ENCODE results near the gene MLXIP. TPM values are rescaled to one million over a fixed set of nuclear protein-coding genes. Genes with fewer than 3 reads are reported as not detected.

The MLXIP gene
- total RNA-seq, 4 donors from 2014 or later, result 33.8 to 82.2 (median 50.9) TPM

- TF ChIP-seq EP300 (IDR thresholded peaks at IDR 0.05), result no peak
- no peak for TF ChIP-seq POLR2AphosphoS5 (IDR thresholded peaks at IDR 0.05)
- TF ChIP-seq, protein P1, sequence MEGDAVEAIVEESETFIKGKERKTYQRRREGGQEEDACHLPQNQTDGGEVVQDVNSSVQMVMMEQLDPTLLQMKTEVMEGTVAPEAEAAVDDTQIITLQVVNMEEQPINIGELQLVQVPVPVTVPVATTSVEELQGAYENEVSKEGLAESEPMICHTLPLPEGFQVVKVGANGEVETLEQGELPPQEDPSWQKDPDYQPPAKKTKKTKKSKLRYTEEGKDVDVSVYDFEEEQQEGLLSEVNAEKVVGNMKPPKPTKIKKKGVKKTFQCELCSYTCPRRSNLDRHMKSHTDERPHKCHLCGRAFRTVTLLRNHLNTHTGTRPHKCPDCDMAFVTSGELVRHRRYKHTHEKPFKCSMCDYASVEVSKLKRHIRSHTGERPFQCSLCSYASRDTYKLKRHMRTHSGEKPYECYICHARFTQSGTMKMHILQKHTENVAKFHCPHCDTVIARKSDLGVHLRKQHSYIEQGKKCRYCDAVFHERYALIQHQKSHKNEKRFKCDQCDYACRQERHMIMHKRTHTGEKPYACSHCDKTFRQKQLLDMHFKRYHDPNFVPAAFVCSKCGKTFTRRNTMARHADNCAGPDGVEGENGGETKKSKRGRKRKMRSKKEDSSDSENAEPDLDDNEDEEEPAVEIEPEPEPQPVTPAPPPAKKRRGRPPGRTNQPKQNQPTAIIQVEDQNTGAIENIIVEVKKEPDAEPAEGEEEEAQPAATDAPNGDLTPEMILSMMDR (IDR thresholded peaks at IDR 0.05), result no peak
- no peak for TF ChIP-seq POLR2A (IDR thresholded peaks at IDR 0.05; ENCODE audit: low read depth)
- intact Hi-C loops (cut with DNase I), result loop anchor here (10.0 kb wide), 1 partner anchor 55 kb away; no protein-coding TSS in a partner anchor
- Histone ChIP-seq H3K9me3 (no peaks in the 10 kb centered on the region), H3K4me1 (no peaks in the 10 kb centered on the region), H3K27me3 (peaks cover 0 to 9% (median 0%) of the 10 kb centered on the region in 4 donors), H3K27ac (replicated peaks in 1 of 4) (no peak overlapping the region), H3K36me3 (no peaks in the 10 kb centered on the region), H3K4me3 (no peak overlapping the region)
- WGBS, result 87% methylated on average over 19 of the region's 34 CpGs
- DNase-seq (ENCODE audit: extremely low spot score), result no peak
Measured at GRCh38 chr12:122189626-122190475, 111.3 kb downstream of the MLXIP start.

DNA sequence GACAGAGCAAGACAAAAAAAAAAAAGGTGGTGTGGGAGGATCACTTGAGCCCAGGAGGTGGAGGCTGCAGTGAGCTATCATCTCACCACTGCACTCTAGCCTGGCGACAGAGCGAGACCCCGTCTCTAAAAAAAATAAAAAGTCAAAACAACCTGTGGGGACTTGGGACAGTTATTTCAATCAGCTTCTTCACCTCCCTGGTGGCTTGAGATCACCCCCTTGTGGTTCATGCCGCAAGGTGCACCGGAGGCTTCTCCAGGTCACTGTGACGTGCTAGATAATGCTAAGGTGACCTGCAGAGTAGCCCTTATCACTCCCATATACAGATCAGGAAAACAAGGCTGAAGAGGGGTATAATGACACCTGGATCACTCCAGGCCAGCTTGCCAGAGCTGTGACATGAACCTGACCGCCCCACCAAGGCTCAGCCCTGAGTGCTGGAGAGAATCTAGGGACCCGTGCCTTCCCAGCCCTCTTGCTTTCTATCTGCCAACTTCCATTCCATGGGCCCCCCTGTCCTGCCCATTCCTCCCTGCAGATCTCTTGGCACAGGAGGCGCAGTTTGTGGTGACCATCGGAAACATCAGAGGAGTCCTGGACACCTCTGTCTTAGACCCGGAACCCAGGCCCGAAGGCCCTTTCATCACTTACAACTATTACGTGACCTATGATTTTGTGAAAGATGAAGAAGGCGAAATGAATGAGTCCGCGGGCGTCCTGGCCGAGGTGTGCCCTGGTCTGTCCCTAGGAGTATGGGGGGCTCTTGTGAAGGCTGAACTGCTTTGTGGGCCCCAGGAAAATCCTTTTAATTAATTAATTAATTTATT is 112.5 kb downstream of the MLXIP start:
- no peak for DNase-seq (ENCODE audit: extremely low spot score)
- H3K9me3 ChIP-seq, result peaks cover 0 to 3% (median 0%) of the 10 kb centered on the region in 4 donors
- no peak overlapping the region for H3K4me3 ChIP-seq
- no peaks in the 10 kb centered on the region for H3K4me1 ChIP-seq
- no peaks in the 10 kb centered on the region for H3K36me3 ChIP-seq
- WGBS, result 67% methylated on average over 18 of the region's 18 CpGs
- H3K27me3 ChIP-seq, result peaks cover 0 to 9% (median 0%) of the 10 kb centered on the region in 4 donors
- TF ChIP-seq, protein P1 (IDR thresholded peaks at IDR 0.05), result peak; percentile 49 to 75 (median 71)
- TF ChIP-seq POLR2AphosphoS5 (IDR thresholded peaks at IDR 0.05) (no peak), EP300 (IDR thresholded peaks at IDR 0.05) (no peak), POLR2A (IDR thresholded peaks at IDR 0.05; ENCODE audit: low read depth) (no peak)
- intact Hi-C loops (cut with DNase I), result loop anchor here (10.0 kb wide), 1 partner anchor 56 kb away; no protein-coding TSS in a partner anchor
- H3K27ac ChIP-seq (replicated peaks in 1 of 4), result no peak overlapping the region

GRCh38 chr12:122192441-122192840 is 113.9 kb downstream of the MLXIP start:
- DNase-seq (ENCODE audit: extremely low spot score), result no peak
- no peak overlapping the region for H3K4me3 ChIP-seq
- TF ChIP-seq POLR2A (IDR thresholded peaks at IDR 0.05; ENCODE audit: low read depth) (no peak), POLR2AphosphoS5 (IDR thresholded peaks at IDR 0.05) (no peak), EP300 (IDR thresholded peaks at IDR 0.05) (no peak)
- no peak overlapping the region for H3K27ac ChIP-seq (replicated peaks in 1 of 4)
- no peaks in the 10 kb centered on the region for H3K36me3 ChIP-seq
- H3K27me3 ChIP-seq, result peaks cover 0 to 9% (median 0%) of the 10 kb centered on the region in 4 donors
- no peaks in the 10 kb centered on the region for H3K4me1 ChIP-seq
- peaks cover 0 to 3% (median 0%) of the 10 kb centered on the region in 4 donors for H3K9me3 ChIP-seq
- WGBS, result 93% methylated on average over 11 of the region's 11 CpGs
- intact Hi-C loops (cut with DNase I), result loop anchor here (10.0 kb wide), 1 partner anchor 58 kb away; no protein-coding TSS in a partner anchor

DNA sequence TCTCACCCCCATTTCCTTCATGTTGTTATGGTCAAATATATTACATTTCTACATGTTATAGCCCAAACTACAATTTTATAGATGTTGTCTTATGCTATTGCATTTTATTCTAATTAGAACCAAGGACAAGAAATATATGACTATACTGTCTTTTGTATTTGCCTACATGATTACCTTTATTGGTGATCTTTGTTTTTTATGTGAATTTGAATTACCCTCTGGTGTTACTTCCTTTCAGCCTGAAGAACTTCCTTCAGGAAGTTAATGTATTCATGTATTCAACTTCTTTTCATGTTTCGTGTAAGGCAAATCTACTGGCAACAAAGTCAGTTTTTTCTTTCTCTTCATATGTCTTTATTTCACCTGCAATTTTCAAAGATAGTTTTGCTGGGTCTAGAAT is 116.2 kb downstream of the MLXIP start:
- Histone ChIP-seq H3K9me3 (peaks cover 0 to 3% (median 0%) of the 10 kb centered on the region in 4 donors), H3K4me1 (no peaks in the 10 kb centered on the region), H3K27me3 (peaks cover 0 to 18% (median 0%) of the 10 kb centered on the region in 4 donors), H3K36me3 (no peaks in the 10 kb centered on the region), H3K27ac (replicated peaks in 1 of 4) (no peak overlapping the region), H3K4me3 (no peak overlapping the region)
- TF ChIP-seq POLR2AphosphoS5 (IDR thresholded peaks at IDR 0.05) (no peak), POLR2A (IDR thresholded peaks at IDR 0.05; ENCODE audit: low read depth) (no peak), EP300 (IDR thresholded peaks at IDR 0.05) (no peak)
- TF ChIP-seq, protein P1 (IDR thresholded peaks at IDR 0.05), result no peak
- intact Hi-C loops (cut with DNase I), result loop anchor here (10.0 kb wide), 1 partner anchor 60 kb away; no protein-coding TSS in a partner anchor
- DNase-seq (ENCODE audit: extremely low spot score), result no peak
- 92% methylated on average over 1 of the region's 1 CpG for WGBS
